ENCODE data around the gene MTMR3. TPM values are rescaled to one million over a fixed set of nuclear protein-coding genes. Genes with fewer than 3 reads are reported as not detected.

The MTMR3 gene
- total RNA-seq, 1 experiment from 2014 or later, result 27.0 TPM

DNA sequence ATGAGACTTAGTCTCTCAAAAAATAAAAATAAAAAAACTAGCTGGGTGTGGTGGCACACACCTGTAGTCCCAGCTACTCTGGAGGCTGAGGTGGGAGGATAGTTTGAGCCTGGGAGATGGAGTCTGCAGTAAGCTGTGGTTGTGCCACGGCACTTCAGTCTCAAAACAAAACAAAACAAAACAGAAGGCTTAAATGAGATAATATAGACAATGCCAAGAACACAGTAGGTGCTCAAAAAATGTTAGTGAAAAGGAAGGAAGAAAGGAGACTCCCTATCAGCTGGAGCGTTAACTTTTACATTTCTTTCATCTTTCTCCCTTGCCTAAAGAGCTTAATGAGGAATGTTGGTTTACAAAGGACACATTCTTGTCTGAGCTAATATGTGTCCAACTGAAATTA, 40.8 kb upstream of the MTMR3 start:
- TF ChIP-seq, protein P1, sequence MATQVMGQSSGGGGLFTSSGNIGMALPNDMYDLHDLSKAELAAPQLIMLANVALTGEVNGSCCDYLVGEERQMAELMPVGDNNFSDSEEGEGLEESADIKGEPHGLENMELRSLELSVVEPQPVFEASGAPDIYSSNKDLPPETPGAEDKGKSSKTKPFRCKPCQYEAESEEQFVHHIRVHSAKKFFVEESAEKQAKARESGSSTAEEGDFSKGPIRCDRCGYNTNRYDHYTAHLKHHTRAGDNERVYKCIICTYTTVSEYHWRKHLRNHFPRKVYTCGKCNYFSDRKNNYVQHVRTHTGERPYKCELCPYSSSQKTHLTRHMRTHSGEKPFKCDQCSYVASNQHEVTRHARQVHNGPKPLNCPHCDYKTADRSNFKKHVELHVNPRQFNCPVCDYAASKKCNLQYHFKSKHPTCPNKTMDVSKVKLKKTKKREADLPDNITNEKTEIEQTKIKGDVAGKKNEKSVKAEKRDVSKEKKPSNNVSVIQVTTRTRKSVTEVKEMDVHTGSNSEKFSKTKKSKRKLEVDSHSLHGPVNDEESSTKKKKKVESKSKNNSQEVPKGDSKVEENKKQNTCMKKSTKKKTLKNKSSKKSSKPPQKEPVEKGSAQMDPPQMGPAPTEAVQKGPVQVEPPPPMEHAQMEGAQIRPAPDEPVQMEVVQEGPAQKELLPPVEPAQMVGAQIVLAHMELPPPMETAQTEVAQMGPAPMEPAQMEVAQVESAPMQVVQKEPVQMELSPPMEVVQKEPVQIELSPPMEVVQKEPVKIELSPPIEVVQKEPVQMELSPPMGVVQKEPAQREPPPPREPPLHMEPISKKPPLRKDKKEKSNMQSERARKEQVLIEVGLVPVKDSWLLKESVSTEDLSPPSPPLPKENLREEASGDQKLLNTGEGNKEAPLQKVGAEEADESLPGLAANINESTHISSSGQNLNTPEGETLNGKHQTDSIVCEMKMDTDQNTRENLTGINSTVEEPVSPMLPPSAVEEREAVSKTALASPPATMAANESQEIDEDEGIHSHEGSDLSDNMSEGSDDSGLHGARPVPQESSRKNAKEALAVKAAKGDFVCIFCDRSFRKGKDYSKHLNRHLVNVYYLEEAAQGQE (IDR thresholded peaks at IDR 0.05; ENCODE audit: low read depth), result no peak
- no peak for TF ChIP-seq SRF (IDR thresholded peaks at IDR 0.05; ENCODE audit: low read depth)
- TF ChIP-seq, protein P2, sequence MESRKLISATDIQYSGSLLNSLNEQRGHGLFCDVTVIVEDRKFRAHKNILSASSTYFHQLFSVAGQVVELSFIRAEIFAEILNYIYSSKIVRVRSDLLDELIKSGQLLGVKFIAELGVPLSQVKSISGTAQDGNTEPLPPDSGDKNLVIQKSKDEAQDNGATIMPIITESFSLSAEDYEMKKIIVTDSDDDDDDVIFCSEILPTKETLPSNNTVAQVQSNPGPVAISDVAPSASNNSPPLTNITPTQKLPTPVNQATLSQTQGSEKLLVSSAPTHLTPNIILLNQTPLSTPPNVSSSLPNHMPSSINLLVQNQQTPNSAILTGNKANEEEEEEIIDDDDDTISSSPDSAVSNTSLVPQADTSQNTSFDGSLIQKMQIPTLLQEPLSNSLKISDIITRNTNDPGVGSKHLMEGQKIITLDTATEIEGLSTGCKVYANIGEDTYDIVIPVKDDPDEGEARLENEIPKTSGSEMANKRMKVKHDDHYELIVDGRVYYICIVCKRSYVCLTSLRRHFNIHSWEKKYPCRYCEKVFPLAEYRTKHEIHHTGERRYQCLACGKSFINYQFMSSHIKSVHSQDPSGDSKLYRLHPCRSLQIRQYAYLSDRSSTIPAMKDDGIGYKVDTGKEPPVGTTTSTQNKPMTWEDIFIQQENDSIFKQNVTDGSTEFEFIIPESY (IDR thresholded peaks at IDR 0.05; ENCODE audit: extremely low read depth, insufficient replicate concordance, low read length), result no peak
- no peak for TF ChIP-seq POLR2A (IDR thresholded peaks at IDR 0.05; ENCODE audit: borderline replicate concordance, extremely low read depth, insufficient read depth, insufficient read length)
- CTCF ChIA-PET, result no interaction called here
- Histone ChIP-seq H3K4me1 (ENCODE audit: control insufficient read depth in 1 of 2, insufficient read depth in 2 of 2, low read length in 2 of 2) (peaks cover 7 to 29% of the 10 kb centered on the region in 2 experiments), H3K27me3 (ENCODE audit: insufficient read depth, low read length) (no peaks in the 10 kb centered on the region), H3K4me3 (replicated peaks in 1 of 2; ENCODE audit: low read depth in 1 of 2, low read length in 2 of 2) (no peak overlapping the region), H3K79me2 (ENCODE audit: insufficient read depth, low read length) (peaks cover 7% of the 10 kb centered on the region), H3K4me2 (ENCODE audit: low read length) (peak overlapping the region; percentile 45), H2AFZ (ENCODE audit: low read depth, low read length, poor library complexity, severe bottlenecking) (peak overlapping the region; percentile 79), H3K27ac (ENCODE audit: low read depth, low read length) (no peak overlapping the region), H3K9ac (ENCODE audit: low read length) (no peak overlapping the region), H4K20me1 (ENCODE audit: insufficient read depth) (no peaks in the 10 kb centered on the region), H3K9me3 (ENCODE audit: control insufficient read depth in 1 of 2, insufficient read depth in 1 of 2, low read depth in 1 of 2, low read length in 2 of 2) (no peaks in the 10 kb centered on the region), H3K36me3 (ENCODE audit: control insufficient read depth in 1 of 2, insufficient read depth in 2 of 2, low read length in 2 of 2) (no peaks in the 10 kb centered on the region), H3K9me2 (ENCODE audit: insufficient read depth) (no peaks in the 10 kb centered on the region)
- ATAC-seq (no peak), DNase-seq (ENCODE audit: low read depth, low spot score) (no peak)
- intact Hi-C loops (cut with micrococcal nuclease), result no loop called here
- POLR2A ChIA-PET, result no interaction called here
- RAD21 ChIA-PET (ENCODE audit: low non-redundant PET in 1 of 2, low total read pairs in 2 of 2, uncharacterized antibody in 2 of 2, unreplicated experiment in 2 of 2), result no interaction called here
- BruUV-seq (replicated peaks), result no TSS peak

Measured in HCT116 (cell line).